Esophagus mucosa (tissue), 1 donor: ENCODE results near the gene MYO18B. TPM values are rescaled to one million over a fixed set of nuclear protein-coding genes. Genes with fewer than 3 reads are reported as not detected.

Source experiments
- ATAC-seq: fragments of 200-7000 bp; cut with Tn5 transposase; one replicate; pipeline ENCODE4 v1.9.1; 2020
- total RNA-seq: library from RNA; stranded (reverse); gene quantifications from one replicate; pipeline ENCODE4 v1.2.4, GENCODE V29; 2023
- donor health status: DM: yes; HTN: yes; CAD: no.

Gene MYO18B
- total RNA-seq, 1 donor from 2014 or later: 0.16 TPM

- ATAC-seq: no peak
Observed at GRCh38 chr22:25853501-25854284, 111.7 kb downstream of the MYO18B start.

GRCh38 chr22:25869771-25870170 lies 127.8 kb downstream of the MYO18B start:
- ATAC-seq: no peak

GRCh38 chr22:25874327-25874726 lies 132.3 kb downstream of the MYO18B start:
- ATAC-seq: no peak

GRCh38 chr22:25875461-25875860 lies 133.5 kb downstream of the MYO18B start:
- no peak for ATAC-seq

- ATAC-seq: peak; percentile 71
Observed at GRCh38 chr22:25876871-25877270, 134.9 kb downstream of the MYO18B start.

- ATAC-seq: no peak
Observed at GRCh38 chr22:25878933-25879332, 136.9 kb downstream of the MYO18B start.

GRCh38 chr22:25880524-25880923 lies 138.5 kb downstream of the MYO18B start:
- no peak for ATAC-seq

- no peak for ATAC-seq
Observed at GRCh38 chr22:25881210-25881755, 139.3 kb downstream of the MYO18B start.

- no peak for ATAC-seq
Observed at GRCh38 chr22:25882360-25882759, 140.4 kb downstream of the MYO18B start.

- no peak for ATAC-seq
Observed at GRCh38 chr22:25883482-25884033, 141.6 kb downstream of the MYO18B start.

- no peak for ATAC-seq
Observed at GRCh38 chr22:25884121-25884520, 142.1 kb downstream of the MYO18B start.

GRCh38 chr22:25888399-25889054 lies 146.5 kb downstream of the MYO18B start:
- no peak for ATAC-seq

GRCh38 chr22:25890651-25891050 lies 148.7 kb downstream of the MYO18B start:
- no peak for ATAC-seq

GRCh38 chr22:25892678-25893077 lies 150.7 kb downstream of the MYO18B start:
- ATAC-seq: no peak

GRCh38 chr22:25895678-25896077 lies 153.7 kb downstream of the MYO18B start:
- ATAC-seq: no peak

- no peak for ATAC-seq
Observed at GRCh38 chr22:25896098-25896497, 154.1 kb downstream of the MYO18B start.

GRCh38 chr22:25896592-25896991 lies 154.6 kb downstream of the MYO18B start:
- no peak for ATAC-seq

- no peak for ATAC-seq
Observed at GRCh38 chr22:25898707-25899365, 156.8 kb downstream of the MYO18B start.

- ATAC-seq: no peak
Observed at GRCh38 chr22:25899566-25899965, 157.6 kb downstream of the MYO18B start.

- ATAC-seq: no peak
Observed at GRCh38 chr22:25900390-25900789, 158.4 kb downstream of the MYO18B start.

- ATAC-seq: no peak
Observed at GRCh38 chr22:25900880-25901279, 158.9 kb downstream of the MYO18B start.

- no peak for ATAC-seq
Observed at GRCh38 chr22:25902402-25902801, 160.4 kb downstream of the MYO18B start.

- ATAC-seq: no peak
Observed at GRCh38 chr22:25903294-25903693, 161.3 kb downstream of the MYO18B start.
